GM12874 (cell line): ENCODE data around the gene PTGDS.

ENCODE experiments used
- TF ChIP-seq, protein P1 (sequence below): IDR thresholded peaks from 2 replicates; pipeline ENCODE4 v1.5.1; 2011; ENCODE audit warnings: low read depth, mild to moderate bottlenecking, control low read depth, low read length, moderate library complexity; ENCODE audit not compliant: insufficient read depth

PTGDS gene

DNA sequence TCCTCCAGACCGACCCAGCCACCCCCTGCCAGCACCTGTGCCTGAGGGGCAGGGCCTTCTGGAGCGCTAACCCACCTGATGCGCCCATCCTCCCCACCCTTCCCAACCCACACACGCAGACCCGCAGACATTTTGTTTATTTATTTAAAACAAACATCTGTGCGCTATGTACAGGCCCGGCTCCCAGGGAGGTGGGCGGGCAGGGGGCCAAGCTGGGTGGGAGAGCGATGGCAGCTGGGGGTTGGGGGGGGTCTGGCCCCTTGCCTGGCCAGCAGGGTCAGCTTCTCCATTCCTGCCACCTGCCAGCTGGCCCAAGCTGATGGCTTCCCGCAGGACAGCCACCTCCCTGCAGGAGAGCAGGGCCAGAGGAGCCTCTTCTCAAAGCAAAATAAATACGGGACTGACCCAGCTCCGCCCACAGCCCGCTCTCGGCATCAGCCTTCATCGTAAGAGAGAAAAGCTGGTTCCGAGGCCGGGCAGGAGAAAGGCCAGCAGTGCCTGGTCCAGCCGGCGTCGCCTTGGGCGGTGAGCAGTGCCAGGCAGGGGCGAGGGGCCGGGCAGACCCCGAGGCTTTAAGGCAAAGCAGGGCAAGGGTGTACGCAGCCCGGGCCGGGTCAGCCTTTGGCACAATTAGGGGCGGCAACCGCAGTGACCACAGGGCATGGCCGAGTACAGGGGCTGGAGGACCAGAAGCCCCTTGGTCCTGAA is 30.0 kb downstream of the PTGDS start:
- TF ChIP-seq, protein P1, sequence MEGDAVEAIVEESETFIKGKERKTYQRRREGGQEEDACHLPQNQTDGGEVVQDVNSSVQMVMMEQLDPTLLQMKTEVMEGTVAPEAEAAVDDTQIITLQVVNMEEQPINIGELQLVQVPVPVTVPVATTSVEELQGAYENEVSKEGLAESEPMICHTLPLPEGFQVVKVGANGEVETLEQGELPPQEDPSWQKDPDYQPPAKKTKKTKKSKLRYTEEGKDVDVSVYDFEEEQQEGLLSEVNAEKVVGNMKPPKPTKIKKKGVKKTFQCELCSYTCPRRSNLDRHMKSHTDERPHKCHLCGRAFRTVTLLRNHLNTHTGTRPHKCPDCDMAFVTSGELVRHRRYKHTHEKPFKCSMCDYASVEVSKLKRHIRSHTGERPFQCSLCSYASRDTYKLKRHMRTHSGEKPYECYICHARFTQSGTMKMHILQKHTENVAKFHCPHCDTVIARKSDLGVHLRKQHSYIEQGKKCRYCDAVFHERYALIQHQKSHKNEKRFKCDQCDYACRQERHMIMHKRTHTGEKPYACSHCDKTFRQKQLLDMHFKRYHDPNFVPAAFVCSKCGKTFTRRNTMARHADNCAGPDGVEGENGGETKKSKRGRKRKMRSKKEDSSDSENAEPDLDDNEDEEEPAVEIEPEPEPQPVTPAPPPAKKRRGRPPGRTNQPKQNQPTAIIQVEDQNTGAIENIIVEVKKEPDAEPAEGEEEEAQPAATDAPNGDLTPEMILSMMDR = no peak

DNA sequence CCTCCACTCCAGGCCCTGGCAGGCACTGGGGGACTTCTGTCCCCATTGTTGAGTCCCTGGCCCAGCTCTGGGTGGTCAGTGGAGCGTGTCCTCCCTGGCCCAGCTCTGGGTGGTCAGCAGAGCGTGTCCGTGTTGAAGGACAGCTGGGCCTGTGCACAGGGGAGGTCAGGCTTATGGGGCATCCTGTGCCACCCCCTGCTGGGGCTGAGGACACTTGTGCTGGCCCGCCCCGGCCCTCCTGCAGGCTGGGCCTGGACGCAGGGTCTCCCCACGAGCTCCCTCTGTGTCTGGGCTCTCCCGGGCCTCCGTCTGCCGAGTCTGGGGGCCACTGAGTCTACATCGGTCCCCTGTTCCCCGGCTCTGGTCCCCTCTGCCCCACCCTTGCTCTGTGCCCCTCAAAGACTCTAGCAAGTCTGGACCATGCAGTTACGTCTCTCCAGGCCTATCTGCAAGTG is 30.5 kb downstream of the PTGDS start:
- TF ChIP-seq, protein P1 = no peak

DNA sequence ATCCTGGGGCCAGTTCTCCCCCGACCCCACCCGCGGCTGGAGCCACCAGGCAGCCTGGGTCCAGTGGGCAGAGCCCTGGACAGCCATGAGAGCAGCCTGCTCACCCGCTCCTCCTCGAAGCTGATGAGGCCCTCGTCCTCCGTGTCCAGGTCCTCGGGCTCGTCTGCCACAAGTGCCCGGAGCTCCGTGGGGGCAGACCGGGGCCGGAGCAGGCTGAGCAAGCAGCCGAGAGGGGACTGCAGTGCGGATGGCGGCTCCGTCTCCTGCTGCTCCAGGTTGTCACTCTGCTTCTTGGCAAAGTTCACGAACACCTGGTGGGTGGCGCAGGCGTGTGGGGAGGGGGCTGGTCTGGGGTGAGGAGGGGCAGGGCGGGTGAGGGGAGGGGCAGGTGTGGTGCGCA is 31.0 kb downstream of the PTGDS start:
- TF ChIP-seq, protein P1 = no peak

DNA sequence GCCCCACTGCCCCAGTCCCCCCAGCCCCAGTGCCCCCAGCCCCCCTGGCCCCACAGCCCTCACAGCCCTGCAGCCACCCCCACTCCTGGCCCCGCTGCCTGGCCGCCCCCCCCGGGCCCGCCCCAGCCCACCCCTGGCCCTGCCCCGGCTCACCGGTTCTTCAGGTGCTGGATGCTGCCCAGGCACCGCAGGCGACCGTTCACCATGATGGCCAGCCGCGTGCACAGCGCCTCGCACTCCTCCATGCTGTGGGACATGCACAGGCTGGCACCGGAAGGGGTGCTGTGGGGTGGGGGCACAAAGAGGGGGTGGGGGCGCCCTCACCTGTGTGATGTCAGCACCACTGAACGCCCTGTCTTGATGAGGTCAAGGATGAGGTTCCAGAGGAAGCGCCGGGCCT is 31.9 kb downstream of the PTGDS start:
- TF ChIP-seq, protein P1 = no peak

DNA sequence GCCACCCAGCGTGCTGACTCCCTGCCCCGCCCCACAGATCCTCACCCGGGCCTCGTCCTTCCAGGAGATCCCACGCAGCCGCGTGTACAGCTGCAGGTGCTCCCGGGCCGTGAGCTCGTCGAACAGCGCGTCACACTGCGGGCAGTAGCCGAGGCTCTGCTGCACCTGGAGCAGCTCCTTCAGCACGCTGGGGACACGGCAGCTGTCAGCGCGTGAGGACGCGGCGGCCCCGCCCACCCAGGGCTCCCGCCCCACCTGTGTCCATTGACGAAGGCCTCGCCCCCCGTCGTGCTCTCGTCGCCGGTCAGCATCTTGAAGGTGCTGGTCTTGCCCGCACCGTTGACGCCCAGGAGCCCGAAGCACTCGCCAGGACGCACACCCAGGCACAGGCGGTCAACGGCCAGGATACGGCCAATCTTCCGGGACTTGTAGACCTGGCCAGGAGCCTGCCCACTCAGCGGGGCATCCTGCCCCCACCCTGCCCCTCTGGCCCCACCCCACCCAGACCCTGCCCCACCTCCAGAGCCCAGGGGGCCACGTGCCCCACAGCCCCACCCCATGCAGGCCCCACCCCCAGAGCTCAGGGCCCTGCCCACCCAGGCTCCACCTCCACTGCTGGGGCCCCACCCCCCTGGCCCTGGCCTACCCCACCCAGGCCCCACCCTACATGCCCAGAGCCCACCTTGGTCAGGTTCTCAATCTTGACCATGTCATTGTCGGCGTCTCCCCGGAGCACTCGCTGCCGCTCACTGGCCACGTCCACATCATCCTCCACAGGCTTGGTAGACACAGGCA is 32.8 kb downstream of the PTGDS start:
- TF ChIP-seq, protein P1 = no peak

DNA sequence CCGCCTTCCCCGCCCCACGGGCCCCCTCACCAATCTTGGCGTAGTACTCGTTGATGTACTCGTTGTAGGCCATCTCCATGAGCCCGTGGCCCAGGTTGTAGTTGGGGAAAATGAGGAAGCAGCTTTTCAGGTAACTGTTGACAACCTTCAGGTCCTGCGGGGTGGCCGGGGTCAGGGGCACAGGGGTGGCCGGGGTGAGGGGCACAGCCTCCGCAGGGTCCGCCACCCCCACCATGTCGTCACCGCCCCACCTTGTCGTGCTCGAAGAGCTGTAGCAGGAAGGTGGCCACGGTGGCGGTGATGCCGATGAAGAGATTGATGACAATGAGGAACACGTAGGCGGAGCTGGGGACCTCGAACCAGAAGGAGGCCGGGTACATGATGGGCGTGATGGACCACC is 33.9 kb downstream of the PTGDS start:
- TF ChIP-seq, protein P1 = no peak

DNA sequence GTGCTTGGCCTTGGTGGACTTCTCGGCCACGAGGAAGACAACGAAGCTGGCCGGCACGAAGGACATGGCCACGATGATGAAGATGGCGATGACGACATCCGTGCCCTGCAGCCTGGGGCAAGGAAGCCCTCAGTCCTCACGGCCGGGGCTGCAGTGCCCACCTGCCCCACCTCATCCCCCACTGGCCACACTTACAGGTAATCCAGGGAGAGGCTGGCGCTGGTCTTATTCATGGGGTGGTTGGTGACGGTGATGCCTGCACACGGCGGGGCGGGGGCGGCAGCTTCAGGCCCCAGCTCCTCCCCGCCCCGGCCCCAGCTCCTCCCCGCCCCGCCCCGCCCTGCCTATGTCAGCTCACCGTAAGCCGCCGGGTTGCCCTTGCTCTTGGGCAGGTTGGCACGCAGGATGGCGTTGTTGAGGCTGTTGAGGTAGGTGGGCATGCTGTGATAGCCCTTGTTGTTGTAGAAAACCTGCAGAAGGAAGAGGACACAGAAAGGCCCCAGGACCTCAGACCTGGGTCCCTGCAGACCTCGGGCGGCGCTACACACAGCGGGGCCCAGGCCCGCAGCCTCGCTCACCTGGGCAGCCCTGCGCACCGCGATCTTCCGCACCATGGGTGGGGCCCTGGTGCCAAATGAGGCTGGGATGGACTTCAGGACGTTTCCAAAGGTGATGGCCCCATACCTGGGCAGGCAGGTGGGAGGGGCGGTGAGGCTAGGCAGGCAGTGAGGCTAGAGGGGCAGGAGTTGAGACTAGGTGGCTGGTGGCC is 34.8 kb downstream of the PTGDS start:
- TF ChIP-seq, protein P1 = no peak
